Panc1 (cell line): ENCODE measurements around the gene PLA1A. TPM values are rescaled to one million over a fixed set of nuclear protein-coding genes. Genes with fewer than 3 reads are reported as not detected.
A peak's percentile ranks its signal among the peaks of the same experiment; 100 is the strongest.

Experiments
- ATAC-seq: fragments of 200-7000 bp; cut with Tn5 transposase; 2 replicates; pipeline ENCODE4 v1.9.1; 2020; ENCODE audit warnings: mild to moderate bottlenecking, moderate library complexity
- Bru-seq: library from RNA; stranded (reverse); fragments of 400-500 nt; gene quantifications from one replicate; lab custom pipeline; 2021; lab: Mats Ljungman, UMichigan
- BruChase-seq, 2 experiments: library from RNA; stranded (reverse); fragments of 400-500 nt; gene quantifications; one replicate each; lab custom pipeline; 2021; lab: Mats Ljungman, UMichigan
- BruUV-seq: library from RNA; stranded (reverse); fragments of 400-500 nt; replicated peaks from 2 replicates; lab custom pipeline; 2021; lab: Mats Ljungman, UMichigan
- CTCF ChIA-PET: fragments of 300-600 bp; sonication (Branson Sonifier 250); formaldehyde crosslinking; loops from one replicate; lab custom pipeline; 2022; ENCODE audit warnings: antibody characterized with exemption; lab: Charles Lee
- POLR2A ChIA-PET: fragments of 300-600 bp; sonication (Branson Sonifier 250); formaldehyde crosslinking; loops from one replicate; lab custom pipeline; 2022; ENCODE audit warnings: antibody characterized with exemption; lab: Charles Lee
- DNase-seq: peaks from one replicate; pipeline ENCODE4 v3.0.0-alpha.2; 2010; ENCODE audit warnings: low read depth, low spot score
- H3K27ac ChIP-seq: 2 replicates; pipeline ENCODE4 v1.5.1; 2011; ENCODE audit warnings: mild to moderate bottlenecking, low read length, inconsistent platforms
- H3K27me3 ChIP-seq: fragments of 200-500 bp; sonication (Bioruptor generic); 2 replicates; pipeline ENCODE4 v1.6.0; 2014; ENCODE audit warnings: low read length, inconsistent platforms; ENCODE audit not compliant: control insufficient read depth, insufficient read depth
- H3K36me3 ChIP-seq: fragments of 200-500 bp; sonication (Bioruptor generic); 2 replicates; pipeline ENCODE4 v1.5.1; 2014; ENCODE audit warnings: inconsistent platforms, mild to moderate bottlenecking, low read length, moderate library complexity; ENCODE audit not compliant: control insufficient read depth, insufficient read depth
- H3K4me1 ChIP-seq: 2 replicates; pipeline ENCODE4 v1.5.1; 2011; ENCODE audit warnings: inconsistent platforms, mild to moderate bottlenecking, low read length, moderate library complexity; ENCODE audit not compliant: control insufficient read depth, insufficient read depth
- H3K4me3 ChIP-seq, 2 experiments: 2 replicates each; pipeline ENCODE4 v1.5.1; 2011 to 2012; ENCODE audit warnings: low read depth in 2 of 2, low read length in 2 of 2, mild to moderate bottlenecking in 2 of 2, inconsistent platforms in 1 of 2, moderate library complexity in 1 of 2
- H3K9me3 ChIP-seq: fragments of 200-500 bp; sonication (Bioruptor generic); 2 replicates; pipeline ENCODE4 v1.5.1; 2014; ENCODE audit warnings: low read depth, mild to moderate bottlenecking, inconsistent platforms, low read length, moderate library complexity; ENCODE audit not compliant: control insufficient read depth, insufficient read depth
- POLR2AphosphoS5 ChIP-seq: IDR thresholded peaks from 2 replicates; pipeline ENCODE4 v1.6.1; 2012; ENCODE audit warnings: mild to moderate bottlenecking, low read depth, low read length, moderate library complexity
- SIN3A ChIP-seq: IDR thresholded peaks from 2 replicates; pipeline ENCODE4 v1.6.1; 2012; ENCODE audit warnings: low read depth, mild to moderate bottlenecking, low read length, moderate library complexity, borderline replicate concordance; ENCODE audit not compliant: insufficient read depth
- TCF7L2 ChIP-seq: IDR thresholded peaks from 2 replicates; pipeline ENCODE4 v1.6.1; 2011; ENCODE audit warnings: mild to moderate bottlenecking, low read depth, low read length, inconsistent platforms
- in situ Hi-C: cut with HindIII; loops from 2 replicates; pipeline ENCODE4 v1.10.0; 2016; ENCODE audit warnings: low sequenced_read_pairs, low pct_unique_long_range_greater_than_20kb
- intact Hi-C: fragments of 100-400 bp; cut with micrococcal nuclease; formaldehyde crosslinking; loops from one replicate; pipeline ENCODE4 v1.10.0; 2022; ENCODE audit not compliant: unreplicated experiment
- long read RNA-seq: library from polyadenylated mRNA; unstranded; transcript quantifications from one replicate; pipeline ENCODE4 v2.0.0, GENCODE V29; 2021; ENCODE audit not compliant: unreplicated experiment
- polyA plus RNA-seq: library from polyadenylated mRNA; unstranded; fragments of >200 nt; gene quantifications from one replicate; pipeline ENCODE4 v1.2.1, GENCODE V29; 2012; ENCODE audit warnings: missing spikeins; ENCODE audit not compliant: insufficient read length
- total RNA-seq: library from RNA; stranded (reverse); gene quantifications from one replicate; pipeline ENCODE4 v1.2.1, GENCODE V29; 2021; ENCODE audit not compliant: unreplicated experiment
- TF ChIP-seq, protein P1 (sequence below): fragments of 450-650 bp; IDR thresholded peaks from 2 replicates; pipeline ENCODE4 v1.5.1; 2017; ENCODE audit warnings: mild to moderate bottlenecking
- TF ChIP-seq, protein P2 (sequence below), 2 experiments: IDR thresholded peaks; 2 replicates each; pipeline ENCODE4 v1.6.1; 2011 to 2012; ENCODE audit warnings: low read depth in 2 of 2, control low read depth in 1 of 2, low read length in 1 of 2, mild to moderate bottlenecking in 1 of 2, moderate library complexity in 1 of 2; ENCODE audit not compliant: insufficient read depth in 1 of 2

The PLA1A gene, protein sequence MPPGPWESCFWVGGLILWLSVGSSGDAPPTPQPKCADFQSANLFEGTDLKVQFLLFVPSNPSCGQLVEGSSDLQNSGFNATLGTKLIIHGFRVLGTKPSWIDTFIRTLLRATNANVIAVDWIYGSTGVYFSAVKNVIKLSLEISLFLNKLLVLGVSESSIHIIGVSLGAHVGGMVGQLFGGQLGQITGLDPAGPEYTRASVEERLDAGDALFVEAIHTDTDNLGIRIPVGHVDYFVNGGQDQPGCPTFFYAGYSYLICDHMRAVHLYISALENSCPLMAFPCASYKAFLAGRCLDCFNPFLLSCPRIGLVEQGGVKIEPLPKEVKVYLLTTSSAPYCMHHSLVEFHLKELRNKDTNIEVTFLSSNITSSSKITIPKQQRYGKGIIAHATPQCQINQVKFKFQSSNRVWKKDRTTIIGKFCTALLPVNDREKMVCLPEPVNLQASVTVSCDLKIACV
- not detected for total RNA-seq
- not detected for polyA plus RNA-seq
- Bru-seq, nascent RNA: percentile 5 among the genes with signal in this experiment
- BruChase-seq, experiment 1, labeled RNA remaining after a 2-hour chase: percentile 12 among the genes with signal in this experiment
- BruChase-seq, experiment 2, labeled RNA remaining after a 6-hour chase: percentile 14 among the genes with signal in this experiment
- long read RNA-seq: 0 reads

DNA sequence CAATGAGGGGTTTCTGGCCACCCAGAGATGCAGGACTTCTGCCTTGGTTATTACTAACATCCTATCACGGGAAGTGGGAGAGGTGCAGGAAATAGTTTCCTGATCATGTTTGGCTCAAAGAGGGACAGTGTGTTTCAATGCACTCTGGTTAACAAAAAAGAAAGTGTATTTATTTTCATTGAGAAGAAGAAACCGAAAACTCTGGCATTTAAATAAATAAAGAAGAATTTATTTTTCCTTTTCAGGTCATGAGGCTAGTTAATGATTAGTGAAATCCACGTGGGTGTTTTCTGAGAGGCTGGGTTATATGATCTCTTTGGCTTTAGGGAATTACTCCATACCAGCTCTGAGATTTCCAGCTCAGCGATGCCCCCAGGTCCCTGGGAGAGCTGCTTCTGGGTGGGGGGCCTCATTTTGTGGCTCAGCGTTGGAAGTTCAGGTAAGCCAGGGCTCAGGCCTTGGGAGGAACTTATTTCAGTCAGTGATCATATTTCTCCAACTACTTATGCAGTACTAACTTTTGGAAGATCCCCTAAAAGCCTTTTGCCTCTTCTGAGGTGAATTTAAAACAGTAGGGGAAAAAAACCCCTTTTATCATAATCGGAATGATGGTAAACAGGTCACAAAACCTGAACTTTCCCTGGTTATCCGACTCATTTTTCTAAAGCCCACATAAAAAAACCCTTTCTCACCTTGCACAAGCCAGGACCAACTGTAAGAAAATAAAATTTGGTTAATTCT, at the start of gene PLA1A:
Gene PLA1A (plus strand): TSS at position 338 of the 741 bp plus-strand sequence. CDS start 29 bp downstream, at position 367.
- Histone ChIP-seq H3K27me3 (peaks cover 6% of the 10 kb centered on the region), H3K4me1 (no peaks in the 10 kb centered on the region), H3K27ac (no peak within 1 kb of the TSS), H3K9me3 (no peaks in the 10 kb centered on the region), H3K36me3 (no peaks in the 10 kb centered on the region), H3K4me3 (no peak within 1 kb of the TSS)
- BruUV-seq: no TSS peak
- intact Hi-C loops: no loop called here
- ChIA-PET POLR2A (no interaction called here), CTCF (no interaction called here)
- in situ Hi-C loops: no loop called here
- ATAC-seq (no peak), DNase-seq (no peak)
- TF ChIP-seq POLR2AphosphoS5 (no peak), SIN3A (no peak)
- TF ChIP-seq, protein P1, sequence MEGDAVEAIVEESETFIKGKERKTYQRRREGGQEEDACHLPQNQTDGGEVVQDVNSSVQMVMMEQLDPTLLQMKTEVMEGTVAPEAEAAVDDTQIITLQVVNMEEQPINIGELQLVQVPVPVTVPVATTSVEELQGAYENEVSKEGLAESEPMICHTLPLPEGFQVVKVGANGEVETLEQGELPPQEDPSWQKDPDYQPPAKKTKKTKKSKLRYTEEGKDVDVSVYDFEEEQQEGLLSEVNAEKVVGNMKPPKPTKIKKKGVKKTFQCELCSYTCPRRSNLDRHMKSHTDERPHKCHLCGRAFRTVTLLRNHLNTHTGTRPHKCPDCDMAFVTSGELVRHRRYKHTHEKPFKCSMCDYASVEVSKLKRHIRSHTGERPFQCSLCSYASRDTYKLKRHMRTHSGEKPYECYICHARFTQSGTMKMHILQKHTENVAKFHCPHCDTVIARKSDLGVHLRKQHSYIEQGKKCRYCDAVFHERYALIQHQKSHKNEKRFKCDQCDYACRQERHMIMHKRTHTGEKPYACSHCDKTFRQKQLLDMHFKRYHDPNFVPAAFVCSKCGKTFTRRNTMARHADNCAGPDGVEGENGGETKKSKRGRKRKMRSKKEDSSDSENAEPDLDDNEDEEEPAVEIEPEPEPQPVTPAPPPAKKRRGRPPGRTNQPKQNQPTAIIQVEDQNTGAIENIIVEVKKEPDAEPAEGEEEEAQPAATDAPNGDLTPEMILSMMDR: no peak

DNA sequence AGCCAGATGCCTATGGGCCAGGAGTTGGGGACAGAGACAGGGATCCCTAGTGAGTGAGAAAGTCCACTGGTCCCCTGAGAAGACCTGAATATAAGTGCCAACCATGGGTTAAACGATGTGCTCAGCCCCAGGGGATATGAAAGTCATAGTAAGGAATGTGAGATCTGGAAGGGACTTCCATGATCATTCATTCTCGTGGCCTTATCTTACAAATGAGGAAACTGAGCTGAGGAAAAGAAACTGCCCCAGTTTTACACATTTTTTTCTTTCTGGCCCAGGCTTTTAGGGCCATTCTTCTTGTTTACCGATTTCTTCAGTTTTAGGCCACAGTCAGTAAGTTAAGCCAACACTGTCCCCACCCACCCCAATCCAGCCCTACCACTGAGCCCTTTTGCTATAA, 49.3 kb upstream of the PLA1A start:
- Histone ChIP-seq H3K27ac (no peak overlapping the region), H3K4me3 (no peak overlapping the region), H3K36me3 (no peaks in the 10 kb centered on the region), H3K9me3 (no peaks in the 10 kb centered on the region), H3K4me1 (no peaks in the 10 kb centered on the region), H3K27me3 (no peaks in the 10 kb centered on the region)
- ATAC-seq (no peak), DNase-seq (no peak)
- ChIA-PET POLR2A (no interaction called here), CTCF (no interaction called here)
- TF ChIP-seq POLR2AphosphoS5: no peak
- TF ChIP-seq SIN3A: no peak
- no TSS peak for BruUV-seq
- intact Hi-C loops: no loop called here
- in situ Hi-C loops: no loop called here

DNA sequence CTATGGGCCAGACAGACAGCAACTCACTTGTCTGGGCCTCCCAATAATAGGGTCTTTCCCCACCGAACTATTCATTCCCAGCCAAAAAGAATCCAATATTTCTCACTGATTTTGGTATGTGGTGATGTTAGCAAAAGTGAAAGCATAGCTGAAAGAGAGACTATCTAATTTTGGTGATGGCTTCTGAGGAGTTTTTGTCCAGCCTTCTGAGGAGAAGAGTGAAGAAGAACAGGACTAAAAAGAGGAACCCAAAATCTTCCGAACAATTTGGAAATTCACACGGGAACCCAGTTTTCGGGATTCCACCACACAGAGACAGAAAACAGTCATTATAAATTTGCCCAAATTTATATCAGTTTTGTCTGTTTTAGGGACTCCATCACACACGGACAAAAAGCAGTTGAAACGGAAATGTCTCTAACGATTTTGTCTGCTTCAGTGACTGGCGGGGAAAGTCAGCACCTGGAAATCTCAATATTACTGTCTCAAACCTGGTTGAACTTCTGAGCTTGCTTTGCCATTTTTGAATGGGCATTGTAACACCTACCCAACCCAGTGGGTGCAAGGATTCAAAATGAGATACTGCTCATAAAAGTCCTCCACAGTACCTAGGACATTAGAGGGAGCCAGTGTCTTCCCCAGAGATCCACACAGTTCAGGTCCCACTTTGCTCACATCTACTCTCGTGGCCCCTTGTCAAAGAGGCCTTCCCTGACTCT, 47.3 kb upstream of the PLA1A start:
- TF ChIP-seq, protein P1: no peak
- TF ChIP-seq SIN3A (no peak), TCF7L2 (no peak), POLR2AphosphoS5 (no peak)
- TF ChIP-seq, protein P2, sequence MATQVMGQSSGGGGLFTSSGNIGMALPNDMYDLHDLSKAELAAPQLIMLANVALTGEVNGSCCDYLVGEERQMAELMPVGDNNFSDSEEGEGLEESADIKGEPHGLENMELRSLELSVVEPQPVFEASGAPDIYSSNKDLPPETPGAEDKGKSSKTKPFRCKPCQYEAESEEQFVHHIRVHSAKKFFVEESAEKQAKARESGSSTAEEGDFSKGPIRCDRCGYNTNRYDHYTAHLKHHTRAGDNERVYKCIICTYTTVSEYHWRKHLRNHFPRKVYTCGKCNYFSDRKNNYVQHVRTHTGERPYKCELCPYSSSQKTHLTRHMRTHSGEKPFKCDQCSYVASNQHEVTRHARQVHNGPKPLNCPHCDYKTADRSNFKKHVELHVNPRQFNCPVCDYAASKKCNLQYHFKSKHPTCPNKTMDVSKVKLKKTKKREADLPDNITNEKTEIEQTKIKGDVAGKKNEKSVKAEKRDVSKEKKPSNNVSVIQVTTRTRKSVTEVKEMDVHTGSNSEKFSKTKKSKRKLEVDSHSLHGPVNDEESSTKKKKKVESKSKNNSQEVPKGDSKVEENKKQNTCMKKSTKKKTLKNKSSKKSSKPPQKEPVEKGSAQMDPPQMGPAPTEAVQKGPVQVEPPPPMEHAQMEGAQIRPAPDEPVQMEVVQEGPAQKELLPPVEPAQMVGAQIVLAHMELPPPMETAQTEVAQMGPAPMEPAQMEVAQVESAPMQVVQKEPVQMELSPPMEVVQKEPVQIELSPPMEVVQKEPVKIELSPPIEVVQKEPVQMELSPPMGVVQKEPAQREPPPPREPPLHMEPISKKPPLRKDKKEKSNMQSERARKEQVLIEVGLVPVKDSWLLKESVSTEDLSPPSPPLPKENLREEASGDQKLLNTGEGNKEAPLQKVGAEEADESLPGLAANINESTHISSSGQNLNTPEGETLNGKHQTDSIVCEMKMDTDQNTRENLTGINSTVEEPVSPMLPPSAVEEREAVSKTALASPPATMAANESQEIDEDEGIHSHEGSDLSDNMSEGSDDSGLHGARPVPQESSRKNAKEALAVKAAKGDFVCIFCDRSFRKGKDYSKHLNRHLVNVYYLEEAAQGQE (IDR thresholded peaks at IDR 0.05; ENCODE audit: insufficient read depth in 1 of 2, low read depth in 2 of 2, low read length in 1 of 2): no peak
- no peak for DNase-seq
- no peak for ATAC-seq
- intact Hi-C loops: no loop called here
- Histone ChIP-seq H3K4me1 (no peaks in the 10 kb centered on the region), H3K27ac (no peak overlapping the region), H3K9me3 (no peaks in the 10 kb centered on the region), H3K36me3 (no peaks in the 10 kb centered on the region), H3K4me3 (no peak overlapping the region), H3K27me3 (no peaks in the 10 kb centered on the region)
- CTCF ChIA-PET: interaction anchor here (0.6 kb wide), 1 partner anchor 87 kb away, joined by 4 read pairs; no protein-coding TSS in a partner anchor
- POLR2A ChIA-PET: no interaction called here
- in situ Hi-C loops: no loop called here
- BruUV-seq: no TSS peak
